Sigmoid colon (tissue), 7 donors: Measurements from ENCODE around the gene SET. TPM values are rescaled to one million over a fixed set of nuclear protein-coding genes. Genes with fewer than 3 reads are reported as not detected.

Source experiments
- DNase-seq: peaks from one replicate; pipeline ENCODE4 v3.0.0-alpha.2; 2019
- H3K27ac ChIP-seq, 4 donors: fragments of 200-600 bp; sonication (generic); one replicate each; pipeline ENCODE4 v1.5.1; 2016 to 2019; ENCODE audit warnings: mild to moderate bottlenecking in 1 of 4
- H3K27me3 ChIP-seq, 3 donors: fragments of 200-600 bp; sonication (generic); one replicate each; pipeline ENCODE4 v1.5.1; 2019; ENCODE audit warnings: mild to moderate bottlenecking in 1 of 3
- H3K36me3 ChIP-seq, 4 donors: fragments of 200-600 bp; sonication (generic); one replicate each; pipeline ENCODE4 v1.5.1; 2016 to 2019
- H3K4me1 ChIP-seq, 4 donors: fragments of 200-600 bp; sonication (generic); one replicate each; pipeline ENCODE4 v1.5.1; 2017 to 2019
- H3K4me3 ChIP-seq, 4 donors: fragments of 200-600 bp; sonication (generic); one replicate each; pipeline ENCODE4 v1.5.1; 2017 to 2019; ENCODE audit warnings: mild to moderate bottlenecking in 2 of 4, moderate library complexity in 1 of 4
- H3K9me3 ChIP-seq, 4 donors: fragments of 200-600 bp in 3 of 4; sonication (generic) in 3 of 4; one replicate each; pipeline versions ENCODE4 v1.5.1 to v1.6.1; 2013 to 2019
- EP300 ChIP-seq, 4 donors: sonication (generic); formaldehyde crosslinking; IDR thresholded peaks; one replicate each; pipeline ENCODE4 v1.6.1; 2017; ENCODE audit warnings: antibody characterized with exemption in 4 of 4
- POLR2A ChIP-seq, 2 donors: fragments of 450-650 bp; IDR thresholded peaks; one replicate each; pipeline ENCODE4 v1.6.1; 2016; ENCODE audit warnings: antibody characterized with exemption in 2 of 2, mild to moderate bottlenecking in 2 of 2, moderate library complexity in 2 of 2
- POLR2AphosphoS5 ChIP-seq, 4 donors: sonication (generic); formaldehyde crosslinking; IDR thresholded peaks; one replicate each; pipeline ENCODE4 v1.6.1; 2017; ENCODE audit warnings: antibody characterized with exemption in 4 of 4
- WGBS, 2 donors: extraction: QIAGEN DNeasy Blood & Tissue Kit; methylation state at CpG; one replicate each; pipeline ENCODE4 v1.1.7; 2013; 5-methylcytosine and 5-hydroxymethylcytosine counted together
- intact Hi-C: fragments of 100-400 bp; cut with DNase I; formaldehyde crosslinking; loops from one replicate; pipeline ENCODE4 v1.15.1; 2023
- polyA plus RNA-seq, 3 donors: library from polyadenylated mRNA; stranded (reverse); fragments of 200-250 nt; gene quantifications; one replicate each; pipeline ENCODE4 v1.2.3, GENCODE V29; 2013
- total RNA-seq, 4 donors: library from RNA; depleted of rRNA; stranded (reverse); fragments of >200 nt; gene quantifications; one replicate each; pipeline ENCODE4 v1.1.0, GENCODE V29; 2016
- TF ChIP-seq, protein P1 (sequence below), 4 experiments: fragments of 450-650 bp in 3 of 4; fragments of 200-600 bp in 1 of 4; IDR thresholded peaks; one replicate each; pipeline ENCODE4 v1.5.1; 2016 to 2019; ENCODE audit warnings: antibody characterized with exemption in 4 of 4, mild to moderate bottlenecking in 3 of 4, moderate library complexity in 2 of 4
- donor health status: healthy with polysubstance abuse.
- donor health status: Bipolar disorder and iron deficiency.
- donor health status: healthy.

The SET gene
- total and polyA plus RNA-seq, 7 donors: 77.2 to 195 (median 182) TPM

DNA sequence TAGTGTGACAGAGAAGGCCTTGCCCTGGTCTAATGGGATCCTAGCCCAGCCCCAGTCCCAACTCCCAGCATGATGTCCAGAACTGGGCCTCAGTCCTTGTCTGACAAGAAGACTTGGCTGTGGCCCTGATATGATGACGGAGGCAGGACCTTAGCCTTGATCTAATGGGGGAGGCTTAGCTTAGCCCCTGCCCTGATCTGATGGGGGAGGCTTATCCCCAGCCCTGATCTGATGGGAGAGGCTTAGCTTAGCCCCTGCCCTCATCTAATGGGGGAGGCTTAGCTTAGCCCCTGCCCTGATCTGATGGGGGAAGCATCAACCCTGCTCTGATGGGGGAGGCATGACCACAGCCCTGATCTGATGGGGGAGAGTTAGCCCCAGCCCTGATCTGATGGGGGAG, 17.0 kb downstream of the SET start:
- H3K9me3 ChIP-seq: no peaks in the 10 kb centered on the region
- peaks cover 0 to 19% (median 11%) of the 10 kb centered on the region in 4 donors for H3K4me1 ChIP-seq
- WGBS, 2 donors: 96 to 98% methylated on average over 1 of the region's 1 CpG
- no peaks in the 10 kb centered on the region for H3K36me3 ChIP-seq
- peak; percentile 47 for DNase-seq
- H3K4me3 ChIP-seq: no peak overlapping the region
- no peaks in the 10 kb centered on the region for H3K27me3 ChIP-seq
- TF ChIP-seq EP300 (IDR thresholded peaks at IDR 0.05): no peak
- no peak for TF ChIP-seq POLR2AphosphoS5 (IDR thresholded peaks at IDR 0.05)
- TF ChIP-seq POLR2A (IDR thresholded peaks at IDR 0.05): no peak
- TF ChIP-seq, protein P1, sequence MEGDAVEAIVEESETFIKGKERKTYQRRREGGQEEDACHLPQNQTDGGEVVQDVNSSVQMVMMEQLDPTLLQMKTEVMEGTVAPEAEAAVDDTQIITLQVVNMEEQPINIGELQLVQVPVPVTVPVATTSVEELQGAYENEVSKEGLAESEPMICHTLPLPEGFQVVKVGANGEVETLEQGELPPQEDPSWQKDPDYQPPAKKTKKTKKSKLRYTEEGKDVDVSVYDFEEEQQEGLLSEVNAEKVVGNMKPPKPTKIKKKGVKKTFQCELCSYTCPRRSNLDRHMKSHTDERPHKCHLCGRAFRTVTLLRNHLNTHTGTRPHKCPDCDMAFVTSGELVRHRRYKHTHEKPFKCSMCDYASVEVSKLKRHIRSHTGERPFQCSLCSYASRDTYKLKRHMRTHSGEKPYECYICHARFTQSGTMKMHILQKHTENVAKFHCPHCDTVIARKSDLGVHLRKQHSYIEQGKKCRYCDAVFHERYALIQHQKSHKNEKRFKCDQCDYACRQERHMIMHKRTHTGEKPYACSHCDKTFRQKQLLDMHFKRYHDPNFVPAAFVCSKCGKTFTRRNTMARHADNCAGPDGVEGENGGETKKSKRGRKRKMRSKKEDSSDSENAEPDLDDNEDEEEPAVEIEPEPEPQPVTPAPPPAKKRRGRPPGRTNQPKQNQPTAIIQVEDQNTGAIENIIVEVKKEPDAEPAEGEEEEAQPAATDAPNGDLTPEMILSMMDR (IDR thresholded peaks at IDR 0.05): no peak
- H3K27ac ChIP-seq: no peak overlapping the region
- intact Hi-C loops: no loop called here

DNA sequence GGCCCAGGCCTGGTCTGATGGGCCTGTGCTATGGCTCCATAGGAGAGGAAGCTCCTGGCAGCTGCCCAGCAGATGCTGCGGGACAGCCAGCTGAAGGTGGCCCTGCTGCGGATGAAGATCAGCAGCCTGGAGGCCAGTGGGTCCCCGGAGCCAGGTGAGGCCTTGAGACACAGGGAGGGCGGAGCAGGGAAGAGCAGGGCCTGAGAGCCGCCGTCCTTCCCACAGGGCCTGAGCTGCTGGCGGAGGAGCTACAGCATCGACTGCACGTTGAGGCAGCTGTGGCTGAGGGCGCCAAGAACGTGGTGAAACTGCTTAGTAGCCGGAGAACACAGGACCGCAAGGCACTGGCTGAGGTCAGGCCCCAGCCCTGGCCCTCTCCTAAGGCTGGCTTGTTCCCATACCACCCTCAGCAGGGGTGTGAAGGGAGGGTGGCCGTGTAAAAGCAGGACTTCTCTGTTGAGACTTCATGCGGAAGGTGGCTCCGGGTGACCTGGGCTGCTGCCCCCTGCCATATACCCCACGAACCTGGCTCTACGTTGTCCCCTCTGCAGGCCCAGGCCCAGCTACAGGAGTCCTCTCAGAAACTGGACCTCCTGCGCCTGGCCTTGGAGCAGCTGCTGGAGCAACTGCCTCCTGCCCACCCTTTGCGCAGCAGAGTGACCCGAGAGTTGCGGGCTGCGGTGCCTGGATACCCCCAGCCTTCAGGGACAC, 17.8 kb downstream of the SET start:
- Histone ChIP-seq H3K36me3 (no peaks in the 10 kb centered on the region), H3K27me3 (no peaks in the 10 kb centered on the region), H3K9me3 (no peaks in the 10 kb centered on the region), H3K4me3 (no peak overlapping the region), H3K4me1 (peaks cover 0 to 19% (median 11%) of the 10 kb centered on the region in 4 donors), H3K27ac (no peak overlapping the region)
- TF ChIP-seq EP300 (IDR thresholded peaks at IDR 0.05): no peak
- TF ChIP-seq, protein P1 (IDR thresholded peaks at IDR 0.05): no peak
- TF ChIP-seq POLR2AphosphoS5 (IDR thresholded peaks at IDR 0.05): no peak
- no peak for TF ChIP-seq POLR2A (IDR thresholded peaks at IDR 0.05)
- DNase-seq: peak; percentile 61
- 88 to 91% methylated on average over 23 of the region's 23 CpGs for WGBS, 2 donors
- intact Hi-C loops: no loop called here

DNA sequence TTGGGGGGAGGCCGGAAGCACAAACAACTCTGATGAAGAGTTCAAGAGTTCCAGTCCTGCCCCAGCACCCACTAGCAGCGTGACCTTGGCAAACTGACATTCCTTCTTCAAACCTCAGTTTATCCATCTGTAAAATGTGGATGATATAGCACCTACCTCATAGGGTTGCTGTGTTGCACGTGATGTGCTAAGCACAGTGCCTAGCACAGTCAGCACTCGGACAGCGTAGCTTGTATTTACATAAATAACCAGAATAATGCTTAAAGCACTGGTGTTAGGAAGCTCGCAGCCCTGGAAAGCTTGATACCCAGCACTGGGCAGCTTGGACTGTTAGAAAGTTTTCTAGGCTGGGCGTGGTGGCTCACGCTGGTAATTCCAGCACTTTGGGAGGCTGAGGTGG, 18.4 kb downstream of the SET start:
- peak; percentile 3 for DNase-seq
- Histone ChIP-seq H3K4me3 (no peak overlapping the region), H3K27ac (no peak overlapping the region), H3K9me3 (no peaks in the 10 kb centered on the region), H3K36me3 (no peaks in the 10 kb centered on the region), H3K4me1 (peaks cover 0 to 14% (median 8%) of the 10 kb centered on the region in 4 donors), H3K27me3 (no peaks in the 10 kb centered on the region)
- WGBS, 2 donors: 88 to 93% methylated on average over 8 of the region's 8 CpGs
- intact Hi-C loops: no loop called here
- TF ChIP-seq, protein P1 (IDR thresholded peaks at IDR 0.05): no peak
- TF ChIP-seq POLR2AphosphoS5 (IDR thresholded peaks at IDR 0.05) (no peak), POLR2A (IDR thresholded peaks at IDR 0.05) (no peak)

DNA sequence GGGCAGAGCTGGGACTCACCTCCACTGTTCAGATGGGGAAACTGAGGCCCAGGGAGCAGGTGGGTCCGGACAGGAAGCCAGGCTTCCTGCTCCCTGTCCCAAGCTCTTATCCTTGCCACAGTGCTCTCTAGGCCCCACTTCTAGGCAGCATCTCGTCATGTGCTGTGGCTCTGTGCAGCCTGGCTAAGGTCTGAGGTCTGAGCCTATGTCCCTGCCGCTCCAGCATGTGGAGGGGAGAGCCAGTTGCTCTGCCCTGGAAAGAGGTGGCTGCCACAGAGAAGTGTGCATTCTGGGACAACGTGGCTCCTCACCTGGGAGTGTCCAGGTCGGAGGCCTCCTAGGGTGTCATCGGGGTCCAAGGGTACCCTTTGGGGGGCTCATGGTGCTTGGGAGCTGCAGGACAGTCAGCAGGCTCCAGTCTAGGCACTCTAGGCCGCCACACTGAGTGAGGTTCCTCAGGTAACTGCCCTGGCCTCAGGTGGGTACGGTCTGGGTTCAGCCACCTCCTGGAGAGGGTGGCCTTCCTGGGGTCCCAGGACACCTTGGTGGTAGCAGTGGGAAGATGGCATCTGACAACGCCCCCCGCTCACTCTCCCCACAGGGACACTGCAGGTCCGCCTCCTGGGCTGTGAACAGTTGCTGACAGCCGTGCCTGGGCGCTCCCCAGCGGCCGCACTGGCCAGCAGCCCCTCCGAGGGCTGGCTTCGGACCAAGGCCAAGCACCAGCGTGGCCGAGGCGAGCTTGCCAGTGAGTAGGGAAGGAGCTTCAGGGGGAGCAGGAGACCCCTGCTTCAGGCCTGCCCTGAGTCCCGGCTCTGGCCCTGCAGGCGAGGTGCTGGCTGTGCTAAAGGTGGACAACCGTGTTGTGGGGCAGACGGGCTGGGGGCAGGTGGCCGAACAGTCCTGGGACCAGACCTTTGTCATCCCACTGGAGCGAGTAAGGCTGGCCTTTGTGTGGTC, 23.7 kb downstream of the SET start:
- 95% methylated on average over 26 of the region's 26 CpGs for WGBS, 2 donors
- Histone ChIP-seq H3K4me1 (no peaks in the 10 kb centered on the region), H3K27me3 (no peaks in the 10 kb centered on the region), H3K9me3 (no peaks in the 10 kb centered on the region), H3K27ac (no peak overlapping the region), H3K4me3 (no peak overlapping the region), H3K36me3 (no peaks in the 10 kb centered on the region)
- TF ChIP-seq POLR2AphosphoS5 (IDR thresholded peaks at IDR 0.05) (no peak), POLR2A (IDR thresholded peaks at IDR 0.05) (no peak), EP300 (IDR thresholded peaks at IDR 0.05) (no peak)
- TF ChIP-seq, protein P1 (IDR thresholded peaks at IDR 0.05): no peak
- intact Hi-C loops: no loop called here
- DNase-seq: peak; percentile 52
